Muscle layer of colon (tissue), 2 donors: ENCODE data around the gene KRTAP12-3.
"Not testable (repeated sequence)": the region's sequence is repeated elsewhere in the genome, so short reads cannot be mapped to it uniquely, and the experiment has no call there.

Experiments
- H3K27ac ChIP-seq: one replicate; pipeline ENCODE4 v1.7.0; 2013; ENCODE audit warnings: low read depth, mild to moderate bottlenecking, low read length, moderate library complexity
- H3K27me3 ChIP-seq, 2 donors: one replicate each; pipeline ENCODE4 v1.7.0; 2013; ENCODE audit warnings: low read length in 2 of 2, mild to moderate bottlenecking in 2 of 2; ENCODE audit not compliant: insufficient read depth in 2 of 2, control insufficient read depth in 1 of 2
- H3K36me3 ChIP-seq: one replicate; pipeline ENCODE4 v1.7.0; 2013; ENCODE audit warnings: mild to moderate bottlenecking, low read length; ENCODE audit not compliant: insufficient read depth
- H3K4me1 ChIP-seq: one replicate; pipeline ENCODE4 v1.7.0; 2013; ENCODE audit warnings: mild to moderate bottlenecking, low read length; ENCODE audit not compliant: insufficient read depth
- H3K4me3 ChIP-seq, 2 donors: one replicate each; pipeline ENCODE4 v1.7.0; 2013; ENCODE audit warnings: low read length in 2 of 2, low read depth in 1 of 2, mild to moderate bottlenecking in 1 of 2, moderate library complexity in 1 of 2
- H3K9ac ChIP-seq: one replicate; pipeline ENCODE4 v1.7.0; 2013; ENCODE audit warnings: low read length
- H3K9me3 ChIP-seq: one replicate; pipeline ENCODE4 v1.7.0; 2013; ENCODE audit warnings: mild to moderate bottlenecking, low read length
- donor health status: abdominal sarcoma.
- donor health status: Adenocarcinoma of cecum.

Gene KRTAP12-3

GRCh38 chr21:44615911-44616590, 41.7 kb upstream of the KRTAP12-3 start:
- Histone ChIP-seq H3K4me3 (no peak overlapping the region), H3K27ac (no peak overlapping the region), H3K4me1 (no peaks in the 10 kb centered on the region), H3K36me3 (no peaks in the 10 kb centered on the region), H3K9ac (no peak overlapping the region), H3K27me3 (peaks cover 0 to 16% of the 10 kb centered on the region in 2 donors), H3K9me3 (no peaks in the 10 kb centered on the region)

DNA sequence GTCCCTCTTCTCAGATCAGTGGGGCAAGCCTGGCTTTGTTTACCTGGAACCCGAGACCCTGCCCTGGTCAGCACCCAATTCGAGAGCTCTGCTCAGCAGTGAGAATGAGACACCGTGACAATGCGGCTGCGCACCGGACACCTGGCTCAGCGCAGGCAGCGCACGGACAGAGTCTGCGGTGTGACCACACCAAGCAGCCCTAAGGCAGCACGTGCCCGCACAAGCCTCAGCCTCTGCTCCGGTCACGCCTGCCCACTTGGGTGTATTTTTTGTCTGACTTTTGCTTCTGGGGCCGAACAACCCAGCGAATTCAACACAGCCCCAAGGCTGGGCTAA, 41.2 kb upstream of the KRTAP12-3 start:
- Histone ChIP-seq H3K27me3 (peaks cover 0 to 16% of the 10 kb centered on the region in 2 donors), H3K4me3 (no peak overlapping the region), H3K4me1 (no peaks in the 10 kb centered on the region), H3K9ac (no peak overlapping the region), H3K36me3 (no peaks in the 10 kb centered on the region), H3K9me3 (no peaks in the 10 kb centered on the region), H3K27ac (no peak overlapping the region)

DNA sequence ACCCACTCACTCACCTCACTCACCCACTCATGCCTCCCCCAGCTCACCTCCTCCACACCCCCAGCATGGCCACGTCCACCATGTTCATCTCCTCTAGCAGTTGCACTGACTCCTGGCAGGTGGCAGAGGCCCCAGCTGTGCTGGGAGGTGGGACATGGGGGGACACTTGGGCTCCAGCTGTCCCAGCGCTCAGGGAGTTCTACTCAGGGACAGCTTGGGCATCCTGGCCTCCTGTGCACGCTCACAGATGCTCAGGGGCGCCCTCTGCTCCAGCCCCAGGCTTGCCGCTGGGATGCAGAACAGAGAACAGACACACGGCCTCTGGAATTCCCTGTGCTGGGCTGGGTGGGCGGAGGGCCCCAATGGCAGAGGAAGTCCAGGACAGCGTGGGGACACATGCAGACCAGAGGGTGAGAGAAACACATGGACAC, 40.6 kb upstream of the KRTAP12-3 start:
- Histone ChIP-seq H3K9me3 (no peaks in the 10 kb centered on the region), H3K27ac (no peak overlapping the region), H3K4me1 (no peaks in the 10 kb centered on the region), H3K9ac (no peak overlapping the region), H3K27me3 (peaks cover 0 to 16% of the 10 kb centered on the region in 2 donors), H3K36me3 (no peaks in the 10 kb centered on the region), H3K4me3 (no peak overlapping the region)

DNA sequence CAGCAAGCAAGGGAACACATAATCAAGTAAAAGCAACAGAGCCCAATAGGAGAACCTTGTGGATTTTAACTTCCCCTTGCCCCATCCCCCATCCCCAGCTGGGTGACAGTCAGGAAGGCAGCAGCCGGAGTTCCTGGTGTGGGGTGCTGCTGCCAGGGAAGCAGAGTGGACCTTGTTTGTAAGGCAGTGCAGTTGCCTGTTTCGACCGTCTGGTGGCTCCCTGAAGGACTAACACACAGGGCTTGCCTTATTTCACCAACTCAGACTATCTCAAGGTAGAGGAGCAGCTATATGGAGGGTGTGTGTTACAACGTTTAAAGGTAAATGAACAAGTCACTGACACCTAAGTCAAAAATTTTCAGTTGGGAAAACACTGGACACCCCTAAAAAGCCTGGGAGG, 39.2 kb upstream of the KRTAP12-3 start:
- H3K9ac ChIP-seq = no peak overlapping the region
- no peak overlapping the region for H3K27ac ChIP-seq
- H3K36me3 ChIP-seq = no peaks in the 10 kb centered on the region
- no peak overlapping the region for H3K4me3 ChIP-seq
- no peaks in the 10 kb centered on the region for H3K4me1 ChIP-seq
- no peaks in the 10 kb centered on the region for H3K9me3 ChIP-seq
- H3K27me3 ChIP-seq = peaks cover 0 to 13% of the 10 kb centered on the region in 2 donors

DNA sequence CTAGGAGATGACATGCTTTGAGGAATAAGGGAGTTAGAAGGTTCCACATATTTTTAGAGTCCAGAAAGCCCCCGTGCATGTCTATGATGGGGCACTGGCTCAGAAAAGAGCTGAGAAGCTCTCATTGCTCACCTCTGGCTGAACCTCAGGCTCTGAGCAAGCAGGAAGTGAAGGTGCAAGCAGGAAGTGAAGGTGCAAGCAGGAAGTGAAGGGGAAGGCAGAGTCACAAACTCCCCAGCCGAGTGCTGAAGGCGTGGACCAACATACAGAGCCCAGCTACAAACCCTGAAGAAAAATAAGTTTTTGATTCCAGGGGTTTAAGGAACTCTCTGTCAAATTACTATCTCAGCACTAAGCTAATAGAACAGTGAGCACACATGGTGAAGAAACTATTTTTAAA, 38.8 kb upstream of the KRTAP12-3 start:
- no peaks in the 10 kb centered on the region for H3K4me1 ChIP-seq
- no peak overlapping the region for H3K4me3 ChIP-seq
- no peaks in the 10 kb centered on the region for H3K36me3 ChIP-seq
- no peak overlapping the region for H3K9ac ChIP-seq
- peaks cover 0 to 9% of the 10 kb centered on the region in 2 donors for H3K27me3 ChIP-seq
- H3K9me3 ChIP-seq = no peaks in the 10 kb centered on the region
- H3K27ac ChIP-seq = no peak overlapping the region

DNA sequence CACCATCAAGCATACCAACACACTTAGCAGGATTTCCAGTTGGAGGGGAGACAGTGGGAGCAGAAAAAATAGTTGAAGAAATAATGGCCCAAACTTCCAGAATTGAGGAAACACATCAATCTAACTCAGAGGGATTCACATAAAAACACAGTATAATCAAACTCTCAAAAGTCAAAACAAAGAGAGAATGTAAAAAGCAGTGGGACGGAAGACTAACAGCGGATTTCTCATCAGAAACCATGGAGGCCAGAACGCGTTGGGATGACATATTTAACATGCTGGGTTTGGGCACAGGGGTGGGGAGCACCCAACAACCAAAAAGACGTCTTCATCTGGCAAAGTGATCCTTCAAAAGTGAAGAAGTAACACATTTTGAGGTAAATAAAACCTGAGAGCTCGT, 37.8 kb upstream of the KRTAP12-3 start:
- Histone ChIP-seq H3K27me3 (peaks cover 0 to 7% of the 10 kb centered on the region in 2 donors), H3K4me1 (no peaks in the 10 kb centered on the region), H3K9me3 (no peaks in the 10 kb centered on the region), H3K9ac (no peak overlapping the region), H3K4me3 (no peak overlapping the region), H3K36me3 (no peaks in the 10 kb centered on the region), H3K27ac (no peak overlapping the region)

DNA sequence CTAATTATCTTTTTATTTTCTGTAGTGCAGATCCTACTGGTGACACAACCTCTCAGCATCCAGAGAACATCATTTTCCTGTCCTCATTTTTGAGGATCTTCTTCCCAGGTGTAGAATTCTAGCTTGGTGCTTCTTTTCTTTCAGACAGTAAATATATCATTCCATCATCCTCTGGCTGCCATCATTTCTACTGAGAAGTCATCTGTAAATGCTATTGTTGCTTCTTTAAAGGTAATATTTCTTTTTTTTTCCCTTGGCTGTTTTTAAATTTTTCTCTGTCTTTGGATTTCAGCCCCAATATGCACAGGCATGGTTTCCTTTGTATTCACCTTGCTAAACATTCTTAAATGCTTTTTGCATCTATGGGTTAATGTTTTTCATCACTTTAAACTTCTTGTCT, 34.2 kb upstream of the KRTAP12-3 start:
- Histone ChIP-seq H3K9ac (no peak overlapping the region), H3K9me3 (no peaks in the 10 kb centered on the region), H3K36me3 (no peaks in the 10 kb centered on the region), H3K27me3 (peaks cover 0 to 14% of the 10 kb centered on the region in 2 donors), H3K4me3 (no peak overlapping the region), H3K27ac (no peak overlapping the region), H3K4me1 (no peaks in the 10 kb centered on the region)

DNA sequence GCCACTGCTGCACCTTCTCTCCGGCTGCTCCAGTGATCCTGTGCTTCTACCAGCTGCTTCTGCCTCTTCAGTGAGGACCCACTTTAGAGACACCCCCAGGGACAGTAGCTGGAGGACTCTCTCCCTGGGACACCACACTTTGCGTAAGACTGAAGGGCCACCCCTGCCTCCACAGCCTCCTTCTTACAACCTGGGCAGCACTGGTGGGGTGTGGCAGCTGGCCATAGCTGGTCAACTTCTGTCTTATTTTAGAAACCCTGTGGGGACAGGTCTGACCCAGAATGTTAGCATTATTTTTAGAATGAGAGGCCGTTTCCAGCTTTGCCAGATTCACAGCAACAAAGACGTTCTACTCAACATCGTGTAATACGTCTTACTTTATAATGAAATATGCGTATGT, 32.0 kb upstream of the KRTAP12-3 start:
- H3K4me1 ChIP-seq = no peaks in the 10 kb centered on the region
- no peaks in the 10 kb centered on the region for H3K36me3 ChIP-seq
- no peak overlapping the region for H3K27ac ChIP-seq
- peaks cover 0 to 21% of the 10 kb centered on the region in 2 donors for H3K27me3 ChIP-seq
- no peak overlapping the region for H3K4me3 ChIP-seq
- no peaks in the 10 kb centered on the region for H3K9me3 ChIP-seq
- H3K9ac ChIP-seq = no peak overlapping the region

GRCh38 chr21:44626262-44626661, 31.5 kb upstream of the KRTAP12-3 start:
- Histone ChIP-seq H3K27ac (no peak overlapping the region), H3K9ac (no peak overlapping the region), H3K4me1 (no peaks in the 10 kb centered on the region), H3K36me3 (no peaks in the 10 kb centered on the region), H3K9me3 (no peaks in the 10 kb centered on the region), H3K4me3 (no peak overlapping the region), H3K27me3 (peaks cover 0 to 21% of the 10 kb centered on the region in 2 donors)

DNA sequence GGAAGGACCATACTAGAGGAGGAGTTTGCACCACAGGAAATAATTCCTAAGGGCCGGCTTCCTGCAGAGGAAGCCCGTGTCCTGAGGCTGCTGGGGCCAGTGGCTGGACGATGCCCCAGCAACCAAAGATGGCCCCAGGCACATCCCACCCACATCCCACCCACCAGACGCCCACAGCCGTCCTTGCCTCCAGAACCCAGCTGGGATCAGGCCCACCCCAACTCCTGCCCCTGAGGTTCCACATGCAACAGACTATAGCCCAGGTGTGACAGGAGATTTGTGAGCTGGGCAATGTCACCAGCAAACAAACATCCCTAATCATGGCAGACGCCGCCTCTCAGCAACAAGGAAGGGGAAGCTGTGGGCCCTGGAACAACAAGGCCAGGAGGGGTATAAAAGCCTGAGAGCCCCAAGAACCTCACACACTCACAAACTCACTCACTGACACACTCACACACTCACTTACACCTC, 31.0 kb upstream of the KRTAP12-3 start, which contains the start of gene KRTAP10-9:
KRTAP10-9 (plus strand) TSS at position 421 of the 471 bp plus-strand sequence. CDS start 79 bp downstream, outside the sequence.
- Histone ChIP-seq H3K4me1 (no peaks in the 10 kb centered on the region), H3K9ac (no peak within 1 kb of the TSS), H3K36me3 (no peaks in the 10 kb centered on the region), H3K27me3 (peaks cover 0 to 21% of the 10 kb centered on the region in 2 donors), H3K27ac (no peak within 1 kb of the TSS), H3K4me3 (no peak within 1 kb of the TSS), H3K9me3 (no peaks in the 10 kb centered on the region)

DNA sequence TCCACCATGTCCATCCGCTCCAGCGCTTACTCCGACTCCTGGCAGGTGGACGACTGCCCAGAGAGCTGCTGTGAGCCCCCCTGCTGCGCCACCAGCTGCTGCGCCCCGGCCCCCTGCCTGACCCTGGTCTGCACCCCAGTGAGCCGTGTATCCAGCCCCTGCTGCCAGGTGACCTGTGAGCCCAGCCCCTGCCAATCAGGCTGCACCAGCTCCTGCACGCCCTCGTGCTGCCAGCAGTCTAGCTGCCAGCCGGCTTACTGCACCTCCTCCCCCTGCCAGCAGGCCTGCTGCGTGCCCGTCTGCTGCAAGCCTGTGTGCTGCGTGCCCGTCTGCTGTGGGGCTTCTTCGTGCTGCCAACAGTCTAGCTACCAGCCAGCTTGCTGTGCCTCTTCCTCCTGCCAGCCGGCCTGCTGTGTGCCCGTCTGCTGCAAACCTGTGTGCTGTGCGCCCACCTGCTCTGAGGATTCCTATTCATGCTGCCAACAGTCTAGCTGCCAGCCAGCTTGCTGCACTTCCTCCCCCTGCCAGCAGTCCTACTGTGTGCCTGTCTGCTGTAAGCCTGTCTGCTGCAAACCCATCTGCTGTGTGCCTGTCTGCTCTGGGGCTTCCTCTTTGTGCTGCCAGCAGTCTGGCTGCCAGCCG, 30.4 kb upstream of the KRTAP12-3 start:
- H3K9ac ChIP-seq, H3K27ac ChIP-seq, H3K4me1 ChIP-seq, H3K4me3 ChIP-seq, H3K36me3 ChIP-seq, H3K9me3 ChIP-seq: not testable (repeated sequence)
- H3K27me3 ChIP-seq = peaks cover 0 to 21% of the 10 kb centered on the region in 2 donors

DNA sequence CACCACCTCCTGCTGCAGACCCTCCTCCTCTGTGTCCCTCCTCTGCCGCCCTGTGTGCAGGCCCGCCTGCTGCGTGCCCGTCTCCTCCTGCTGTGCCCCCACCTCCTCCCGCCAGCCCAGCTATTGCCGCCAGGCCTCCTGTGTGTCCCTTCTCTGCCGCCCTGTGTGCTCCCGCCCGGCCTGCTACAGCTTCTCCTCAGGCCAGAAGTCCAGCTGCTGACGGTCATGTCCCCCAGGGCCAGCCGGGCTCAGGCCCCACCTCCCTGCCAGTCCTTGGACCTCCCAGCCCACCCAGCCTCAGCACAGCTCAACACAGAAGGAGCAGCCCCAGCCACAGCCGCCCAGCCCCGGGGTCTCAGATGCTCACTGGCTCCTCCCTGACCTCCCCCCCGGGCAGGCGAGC, 29.9 kb upstream of the KRTAP12-3 start:
- not testable (repeated sequence) for H3K36me3 ChIP-seq, H3K27ac ChIP-seq, H3K9ac ChIP-seq, H3K4me3 ChIP-seq, H3K9me3 ChIP-seq, H3K4me1 ChIP-seq
- peaks cover 0 to 21% of the 10 kb centered on the region in 2 donors for H3K27me3 ChIP-seq
